Duodenal mucosa (tissue), 2 donors: ENCODE results near the gene KCNK2.
"Not testable (repeated sequence)": the region's sequence is repeated elsewhere in the genome, so short reads cannot be mapped to it uniquely, and the experiment has no call there.

Experiments
- H3K27ac ChIP-seq: one replicate; pipeline ENCODE4 v1.7.0; 2013; ENCODE audit warnings: low read depth, low read length
- H3K27me3 ChIP-seq, 2 donors: one replicate each; pipeline ENCODE4 v1.7.0; 2013; ENCODE audit warnings: low read length in 2 of 2, control low read depth in 1 of 2; ENCODE audit not compliant: insufficient read depth in 2 of 2, control insufficient read depth in 1 of 2
- H3K36me3 ChIP-seq, 2 donors: one replicate each; pipeline ENCODE4 v1.7.0; 2013; ENCODE audit warnings: low read length in 2 of 2, control low read depth in 1 of 2; ENCODE audit not compliant: insufficient read depth in 2 of 2, control insufficient read depth in 1 of 2
- H3K4me1 ChIP-seq, 2 donors: one replicate each; pipeline ENCODE4 v1.7.0; 2013; ENCODE audit warnings: low read length in 2 of 2, control low read depth in 1 of 2; ENCODE audit not compliant: insufficient read depth in 2 of 2, control insufficient read depth in 1 of 2
- H3K4me3 ChIP-seq, 2 donors: one replicate each; pipeline ENCODE4 v1.7.0; 2013; ENCODE audit warnings: low read length in 2 of 2, low read depth in 1 of 2
- H3K9ac ChIP-seq, 2 donors: one replicate each; pipeline ENCODE4 v1.7.0; 2013; ENCODE audit warnings: low read length in 2 of 2, low read depth in 1 of 2
- H3K9me3 ChIP-seq, 2 donors: one replicate each; pipeline ENCODE4 v1.7.0; 2013; ENCODE audit warnings: low read length in 2 of 2, control low read depth in 1 of 2; ENCODE audit not compliant: control insufficient read depth in 1 of 2

Gene KCNK2

GRCh38 chr1:215146240-215146975 lies 63.9 kb downstream of the KCNK2 start:
- Histone ChIP-seq H3K36me3 (no peaks in the 10 kb centered on the region), H3K27ac (no peak overlapping the region), H3K4me1 (no peaks in the 10 kb centered on the region), H3K4me3 (no peak overlapping the region), H3K9me3 (no peaks in the 10 kb centered on the region), H3K27me3 (no peaks in the 10 kb centered on the region), H3K9ac (no peak overlapping the region)

GRCh38 chr1:215147024-215147423 lies 64.5 kb downstream of the KCNK2 start:
- Histone ChIP-seq H3K4me1 (no peaks in the 10 kb centered on the region), H3K27me3 (no peaks in the 10 kb centered on the region), H3K36me3 (no peaks in the 10 kb centered on the region), H3K9me3 (no peaks in the 10 kb centered on the region), H3K4me3 (no peak overlapping the region), H3K9ac (no peak overlapping the region), H3K27ac (no peak overlapping the region)

GRCh38 chr1:215151841-215152549 lies 69.5 kb downstream of the KCNK2 start:
- Histone ChIP-seq H3K9ac (no peak overlapping the region), H3K36me3 (no peaks in the 10 kb centered on the region), H3K27ac (no peak overlapping the region), H3K27me3 (no peaks in the 10 kb centered on the region), H3K4me1 (no peaks in the 10 kb centered on the region), H3K4me3 (no peak overlapping the region), H3K9me3 (no peaks in the 10 kb centered on the region)

GRCh38 chr1:215156232-215156631 lies 73.7 kb downstream of the KCNK2 start:
- H3K9ac ChIP-seq, result no peak overlapping the region
- no peak overlapping the region for H3K27ac ChIP-seq
- no peaks in the 10 kb centered on the region for H3K27me3 ChIP-seq
- H3K36me3 ChIP-seq, result no peaks in the 10 kb centered on the region
- H3K4me3 ChIP-seq, result no peak overlapping the region
- H3K4me1 ChIP-seq, result no peaks in the 10 kb centered on the region
- no peaks in the 10 kb centered on the region for H3K9me3 ChIP-seq

- Histone ChIP-seq H3K4me3 (no peak overlapping the region), H3K9me3 (no peaks in the 10 kb centered on the region), H3K9ac (no peak overlapping the region), H3K36me3 (no peaks in the 10 kb centered on the region), H3K4me1 (no peaks in the 10 kb centered on the region), H3K27me3 (no peaks in the 10 kb centered on the region), H3K27ac (no peak overlapping the region)
Measured at GRCh38 chr1:215160351-215160750, 77.8 kb downstream of the KCNK2 start.

GRCh38 chr1:215163144-215163543 lies 80.6 kb downstream of the KCNK2 start:
- not testable (repeated sequence) for H3K4me1 ChIP-seq, H3K27me3 ChIP-seq, H3K9ac ChIP-seq, H3K9me3 ChIP-seq, H3K4me3 ChIP-seq, H3K36me3 ChIP-seq, H3K27ac ChIP-seq

GRCh38 chr1:215166886-215167285 lies 84.3 kb downstream of the KCNK2 start:
- Histone ChIP-seq H3K9me3 (no peaks in the 10 kb centered on the region), H3K36me3 (no peaks in the 10 kb centered on the region), H3K4me3 (no peak overlapping the region), H3K4me1 (no peaks in the 10 kb centered on the region), H3K9ac (no peak overlapping the region), H3K27me3 (no peaks in the 10 kb centered on the region), H3K27ac (no peak overlapping the region)

- Histone ChIP-seq H3K4me3 (no peak overlapping the region), H3K27me3 (no peaks in the 10 kb centered on the region), H3K36me3 (no peaks in the 10 kb centered on the region), H3K4me1 (no peaks in the 10 kb centered on the region), H3K9me3 (peaks cover 10 to 12% of the 10 kb centered on the region in 2 donors), H3K9ac (no peak overlapping the region), H3K27ac (no peak overlapping the region)
Measured at GRCh38 chr1:215181518-215181917, 99.0 kb downstream of the KCNK2 start.

- no peaks in the 10 kb centered on the region for H3K27me3 ChIP-seq
- H3K36me3 ChIP-seq, result no peaks in the 10 kb centered on the region
- H3K9ac ChIP-seq, result no peak overlapping the region
- no peak overlapping the region for H3K4me3 ChIP-seq
- H3K27ac ChIP-seq, result no peak overlapping the region
- no peaks in the 10 kb centered on the region for H3K4me1 ChIP-seq
- peaks cover 10 to 12% of the 10 kb centered on the region in 2 donors for H3K9me3 ChIP-seq
Measured at GRCh38 chr1:215185067-215185620, 102.6 kb downstream of the KCNK2 start.

DNA sequence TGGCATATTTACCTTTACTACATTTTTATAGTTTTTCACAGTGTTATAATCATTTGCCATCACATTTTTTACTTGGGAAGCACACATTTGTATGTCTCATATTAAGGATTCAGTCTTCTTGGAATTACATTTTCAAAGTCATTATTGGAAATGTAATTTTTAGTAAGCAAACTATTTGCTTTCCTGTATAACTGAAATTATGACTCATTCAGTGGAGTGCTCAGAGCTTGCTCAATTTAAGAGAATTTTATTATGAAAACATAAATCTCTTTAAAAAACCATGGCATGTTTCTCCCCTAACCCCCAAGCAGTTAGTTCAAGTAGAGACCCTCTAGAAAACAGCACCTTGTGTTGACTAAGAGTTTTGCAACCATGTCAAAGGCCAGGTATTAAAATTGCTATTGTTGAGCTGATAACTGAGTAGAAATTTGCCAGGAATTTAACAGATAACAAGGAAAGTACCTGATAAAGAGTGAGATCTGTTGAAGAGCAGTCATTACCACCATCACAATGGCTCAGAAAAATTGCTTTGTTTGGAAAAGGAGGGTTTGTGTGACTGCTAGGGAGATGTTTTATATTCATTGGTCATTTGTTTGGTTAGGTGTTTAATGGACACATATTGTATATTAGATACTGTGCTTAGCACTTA lies 105.9 kb downstream of the KCNK2 start:
- Histone ChIP-seq H3K4me1 (no peaks in the 10 kb centered on the region), H3K36me3 (no peaks in the 10 kb centered on the region), H3K27ac (no peak overlapping the region), H3K4me3 (no peak overlapping the region), H3K9ac (no peak overlapping the region), H3K9me3 (no peaks in the 10 kb centered on the region), H3K27me3 (no peaks in the 10 kb centered on the region)
